ENCODE measurements around the gene OR51V1. TPM values are rescaled to one million over a fixed set of nuclear protein-coding genes. Genes with fewer than 3 reads are reported as not detected.
A peak's percentile ranks its signal among the peaks of the same experiment; 100 is the strongest.

Gene OR51V1
- total RNA-seq, 2 experiments from 2014 or later = not detected

DNA sequence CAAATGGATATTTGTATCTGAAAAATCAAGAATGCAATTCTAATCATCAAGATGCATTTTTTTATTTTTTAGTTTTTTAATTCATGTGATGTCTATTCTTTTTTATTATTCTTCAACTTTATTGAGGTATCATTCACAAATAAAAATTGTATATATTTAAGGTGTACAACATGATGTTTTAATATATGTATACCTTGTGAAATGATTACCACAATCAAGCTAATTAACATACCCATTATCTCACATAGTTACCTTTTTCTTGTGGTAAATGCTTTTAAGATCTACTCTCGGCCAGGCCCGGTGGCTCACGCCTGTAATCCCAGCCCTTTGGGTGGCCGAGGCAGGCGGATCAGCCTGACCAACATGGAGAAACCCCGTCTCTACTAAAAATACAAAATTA is 22.7 kb upstream of the OR51V1 start:
- Histone ChIP-seq H3K4me2 (ENCODE audit: low read length) (no peak overlapping the region), H3K4me1 (ENCODE audit: insufficient read depth, low read length, poor library complexity, severe bottlenecking) (no peaks in the 10 kb centered on the region), H4K20me1 (ENCODE audit: insufficient read depth, low read length) (no peaks in the 10 kb centered on the region), H3K9me3 (ENCODE audit: low read length) (no peaks in the 10 kb centered on the region), H3K36me3 (ENCODE audit: insufficient read depth, low read length) (no peaks in the 10 kb centered on the region), H3K4me3 (ENCODE audit: low read depth, low read length, poor library complexity, severe bottlenecking) (no peak overlapping the region), H3K79me2 (ENCODE audit: insufficient read depth, low read depth, low read length) (no peaks in the 10 kb centered on the region), H2AFZ (ENCODE audit: low read length) (no peak overlapping the region), H3K27ac (ENCODE audit: low read depth, low read length, poor library complexity, severe bottlenecking) (no peak overlapping the region), H3K9me2 (ENCODE audit: insufficient read depth, low read length) (no peaks in the 10 kb centered on the region)
- ChIA-PET CTCF (ENCODE audit: unreplicated experiment) (no interaction called here), POLR2A (interaction anchor here (1.6 kb wide), 1 partner anchor 12 kb away, joined by 7 read pairs; no protein-coding TSS in a partner anchor)
- intact Hi-C loops (cut with micrococcal nuclease; ENCODE audit: unreplicated experiment) = no loop called here
- no TSS peak for BruUV-seq (replicated peaks)
- TF ChIP-seq CTCF (conservative IDR thresholded peaks at IDR 0.05; ENCODE audit: low read length) = no peak
- no peak for TF ChIP-seq EZH2phosphoT487 (IDR thresholded peaks at IDR 0.05; ENCODE audit: borderline replicate concordance, low read depth, low read length)
- DNase-seq (ENCODE audit: low spot score) = no peak

DNA sequence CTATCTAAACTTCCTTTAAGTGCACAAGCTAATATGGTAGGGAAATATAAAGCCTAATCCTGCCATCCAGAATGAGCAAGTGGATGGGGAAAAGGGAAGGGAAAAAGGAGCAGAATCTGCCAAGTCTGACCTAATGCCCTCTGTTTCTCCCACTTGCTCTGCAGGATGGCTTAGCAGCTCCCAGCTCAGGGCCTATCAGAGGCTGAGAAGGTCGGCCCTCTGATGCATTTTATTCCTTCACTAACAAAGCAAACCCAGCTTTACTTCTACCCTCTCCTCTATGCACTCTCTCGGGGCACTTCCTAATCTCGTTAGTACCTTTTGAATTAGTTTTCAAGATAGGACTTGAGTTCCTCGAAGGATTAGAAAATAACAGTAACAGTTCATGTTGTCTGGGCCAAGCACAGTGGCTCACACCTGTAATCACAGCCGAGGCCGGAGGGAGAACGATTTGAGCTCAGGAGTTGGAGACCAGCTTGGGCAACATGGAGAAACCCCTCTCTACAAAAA is 9.9 kb upstream of the OR51V1 start:
- H3K4me2 ChIP-seq (ENCODE audit: low read length) = no peak overlapping the region
- no peaks in the 10 kb centered on the region for H4K20me1 ChIP-seq (ENCODE audit: insufficient read depth, low read length)
- TF ChIP-seq EZH2phosphoT487 (IDR thresholded peaks at IDR 0.05; ENCODE audit: borderline replicate concordance, low read depth, low read length) = no peak
- no peaks in the 10 kb centered on the region for H3K9me2 ChIP-seq (ENCODE audit: insufficient read depth, low read length)
- H3K36me3 ChIP-seq (ENCODE audit: insufficient read depth, low read length) = no peaks in the 10 kb centered on the region
- H3K4me1 ChIP-seq (ENCODE audit: insufficient read depth, low read length, poor library complexity, severe bottlenecking) = no peaks in the 10 kb centered on the region
- DNase-seq (ENCODE audit: low spot score) = no peak
- ChIA-PET CTCF (ENCODE audit: unreplicated experiment) (no interaction called here), POLR2A (no interaction called here)
- no peak overlapping the region for H3K27ac ChIP-seq (ENCODE audit: low read depth, low read length, poor library complexity, severe bottlenecking)
- intact Hi-C loops (cut with micrococcal nuclease; ENCODE audit: unreplicated experiment) = no loop called here
- H3K79me2 ChIP-seq (ENCODE audit: insufficient read depth, low read depth, low read length) = no peaks in the 10 kb centered on the region
- H3K4me3 ChIP-seq (ENCODE audit: low read depth, low read length, poor library complexity, severe bottlenecking) = no peak overlapping the region
- BruUV-seq (replicated peaks) = no TSS peak
- H3K9me3 ChIP-seq (ENCODE audit: low read length) = no peaks in the 10 kb centered on the region
- H2AFZ ChIP-seq (ENCODE audit: low read length) = no peak overlapping the region

GRCh38 chr11:5204787-5205186 is 4.3 kb upstream of the OR51V1 start:
- peak; percentile 7 for DNase-seq (ENCODE audit: low spot score)
- no peaks in the 10 kb centered on the region for H3K4me1 ChIP-seq (ENCODE audit: insufficient read depth, low read length, poor library complexity, severe bottlenecking)
- ChIA-PET POLR2A (no interaction called here), CTCF (ENCODE audit: unreplicated experiment) (no interaction called here)
- no peak overlapping the region for H3K4me3 ChIP-seq (ENCODE audit: low read depth, low read length, poor library complexity, severe bottlenecking)
- no peak overlapping the region for H2AFZ ChIP-seq (ENCODE audit: low read length)
- no peaks in the 10 kb centered on the region for H4K20me1 ChIP-seq (ENCODE audit: insufficient read depth, low read length)
- no peak overlapping the region for H3K27ac ChIP-seq (ENCODE audit: low read depth, low read length, poor library complexity, severe bottlenecking)
- intact Hi-C loops (cut with micrococcal nuclease; ENCODE audit: unreplicated experiment) = no loop called here
- no peaks in the 10 kb centered on the region for H3K9me2 ChIP-seq (ENCODE audit: insufficient read depth, low read length)
- peak; percentile 53 for TF ChIP-seq CTCF (conservative IDR thresholded peaks at IDR 0.05; ENCODE audit: low read length)
- no peak for TF ChIP-seq EZH2phosphoT487 (IDR thresholded peaks at IDR 0.05; ENCODE audit: borderline replicate concordance, low read depth, low read length)
- H3K4me2 ChIP-seq (ENCODE audit: low read length) = no peak overlapping the region
- H3K36me3 ChIP-seq (ENCODE audit: insufficient read depth, low read length) = no peaks in the 10 kb centered on the region
- no peaks in the 10 kb centered on the region for H3K9me3 ChIP-seq (ENCODE audit: low read length)
- H3K79me2 ChIP-seq (ENCODE audit: insufficient read depth, low read depth, low read length) = no peaks in the 10 kb centered on the region
- BruUV-seq (replicated peaks) = no TSS peak

Measured in OCI-LY7 (cell line).